Karpas-422 (cell line): Measurements from ENCODE around the gene ABCB1. TPM values are rescaled to one million over a fixed set of nuclear protein-coding genes. Genes with fewer than 3 reads are reported as not detected.
"Not testable (repeated sequence)": the region's sequence is repeated elsewhere in the genome, so short reads cannot be mapped to it uniquely, and the experiment has no call there.

Experiments
- DNase-seq: peaks from one replicate; pipeline ENCODE4 v3.0.0-alpha.2; 2015
- H2AFZ ChIP-seq: fragments of 200-600 bp; sonication (generic); 2 replicates; pipeline ENCODE4 v1.6.1; 2014; ENCODE audit warnings: antibody characterized with exemption, low read length, mixed read lengths
- H3K27ac ChIP-seq: fragments of 200-600 bp; sonication (generic); 2 replicates; pipeline ENCODE4 v1.5.1; 2014; ENCODE audit warnings: mild to moderate bottlenecking, low read length, moderate library complexity
- H3K27me3 ChIP-seq: fragments of 200-600 bp; sonication (generic); 2 replicates; pipeline ENCODE4 v1.6.1; 2014; ENCODE audit warnings: low read length, mixed read lengths
- H3K36me3 ChIP-seq: fragments of 200-600 bp; sonication (generic); 2 replicates; pipeline ENCODE4 v1.6.1; 2014; ENCODE audit warnings: low read length, mixed read lengths; ENCODE audit not compliant: insufficient read depth
- H3K4me1 ChIP-seq: fragments of 200-600 bp; sonication (generic); 2 replicates; pipeline ENCODE4 v1.6.1; 2014; ENCODE audit warnings: mild to moderate bottlenecking, low read length, mixed read lengths
- H3K4me2 ChIP-seq: fragments of 200-600 bp; sonication (generic); 2 replicates; pipeline ENCODE4 v1.6.1; 2014; ENCODE audit warnings: low read length, low read depth, mild to moderate bottlenecking; ENCODE audit not compliant: poor library complexity, severe bottlenecking
- H3K4me3 ChIP-seq: fragments of 200-600 bp; sonication (generic); 2 replicates; pipeline ENCODE4 v1.5.1; 2014; ENCODE audit warnings: mild to moderate bottlenecking, antibody characterized with exemption, low read length, mixed read lengths
- H3K79me2 ChIP-seq: fragments of 200-600 bp; sonication (generic); 2 replicates; pipeline ENCODE4 v1.6.1; 2014; ENCODE audit warnings: mild to moderate bottlenecking, low read length, mixed read lengths
- H3K9ac ChIP-seq: fragments of 200-600 bp; sonication (generic); 2 replicates; pipeline ENCODE4 v1.6.0; 2014; ENCODE audit warnings: low read length
- H3K9me2 ChIP-seq: fragments of 200-600 bp; sonication (generic), shearing (Covaris generic); replicated peaks from 2 replicates; pipeline ENCODE4 v1.6.0; 2014; ENCODE audit warnings: mild to moderate bottlenecking, low read length, moderate library complexity; ENCODE audit not compliant: insufficient read depth
- H3K9me3 ChIP-seq: fragments of 300-700, 200-600 bp; sonication (generic); 2 replicates; pipeline ENCODE4 v1.6.1; 2014; ENCODE audit warnings: low read length, mixed read lengths
- H4K20me1 ChIP-seq: fragments of 200-600 bp; sonication (generic); 2 replicates; pipeline ENCODE4 v1.6.1; 2014; ENCODE audit warnings: mild to moderate bottlenecking, antibody characterized with exemption, low read length, low read depth; ENCODE audit not compliant: insufficient read depth
- total RNA-seq: library from RNA; depleted of rRNA; stranded (reverse); fragments of >200 nt; shearing (Covaris generic); gene quantifications from 2 replicates; pipeline ENCODE4 v1.2.3, GENCODE V29; 2014; ENCODE audit warnings: low replicate concordance

ABCB1 gene
- total RNA-seq, 1 experiment from 2014 or later: not detected

- no peaks in the 10 kb centered on the region for H3K4me1 ChIP-seq
- no peaks in the 10 kb centered on the region for H4K20me1 ChIP-seq
- H3K4me3 ChIP-seq: no peak overlapping the region
- no peaks in the 10 kb centered on the region for H3K9me2 ChIP-seq
- no peak overlapping the region for H3K4me2 ChIP-seq
- H3K36me3 ChIP-seq: no peaks in the 10 kb centered on the region
- no peaks in the 10 kb centered on the region for H3K79me2 ChIP-seq
- H3K27me3 ChIP-seq: no peaks in the 10 kb centered on the region
- H3K9ac ChIP-seq: no peak overlapping the region
- no peak overlapping the region for H3K27ac ChIP-seq
- no peak overlapping the region for H2AFZ ChIP-seq
- no peak for DNase-seq
- H3K9me3 ChIP-seq: no peaks in the 10 kb centered on the region
Measured at GRCh38 chr7:87592300-87592699, 8.4 kb downstream of the ABCB1 start.

DNA sequence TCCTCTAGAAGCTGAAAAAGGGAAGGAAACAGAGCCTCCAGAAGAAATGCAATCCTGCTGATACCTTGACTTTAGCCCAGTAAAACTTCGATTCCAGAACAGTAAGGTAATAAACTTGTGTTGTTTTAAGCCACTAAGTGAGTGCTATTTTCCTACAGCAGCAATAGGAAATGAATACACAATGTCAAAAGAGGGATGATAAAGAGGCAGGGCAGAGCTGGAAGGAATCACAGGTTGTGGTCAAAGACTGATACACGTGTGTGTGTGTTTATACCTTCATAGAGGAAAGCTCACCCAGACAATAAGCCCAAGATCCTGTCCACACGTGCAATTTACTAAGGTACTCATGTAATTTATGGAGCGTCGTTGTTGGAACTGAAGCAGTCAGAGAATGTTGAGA lies 9.5 kb downstream of the ABCB1 start:
- no peak overlapping the region for H3K9ac ChIP-seq
- H3K27me3 ChIP-seq: no peaks in the 10 kb centered on the region
- H3K4me1 ChIP-seq: no peaks in the 10 kb centered on the region
- H3K27ac ChIP-seq: no peak overlapping the region
- H4K20me1 ChIP-seq: no peaks in the 10 kb centered on the region
- no peak overlapping the region for H3K4me3 ChIP-seq
- no peak overlapping the region for H2AFZ ChIP-seq
- no peaks in the 10 kb centered on the region for H3K9me2 ChIP-seq
- DNase-seq: no peak
- no peaks in the 10 kb centered on the region for H3K9me3 ChIP-seq
- no peak overlapping the region for H3K4me2 ChIP-seq
- H3K36me3 ChIP-seq: no peaks in the 10 kb centered on the region
- H3K79me2 ChIP-seq: no peaks in the 10 kb centered on the region

DNA sequence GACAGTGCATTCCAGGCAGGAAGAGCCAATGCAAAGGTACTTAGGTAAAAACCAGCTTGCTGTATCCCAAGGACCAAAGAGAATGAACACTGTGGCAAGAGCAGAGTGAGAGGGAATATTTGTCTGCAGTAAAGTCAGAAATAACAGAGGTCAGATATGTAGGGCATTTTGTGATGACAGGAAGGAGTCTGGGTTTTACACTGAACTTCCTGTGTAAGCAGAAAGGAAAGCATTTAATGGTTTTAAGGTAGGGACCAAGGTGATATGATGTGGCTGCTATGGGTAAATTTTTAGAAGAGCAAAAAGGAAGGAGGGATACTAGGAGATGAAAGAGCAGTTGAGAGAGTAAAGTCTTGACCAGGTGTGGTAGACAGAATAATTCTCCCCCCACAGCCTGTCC lies 10.1 kb downstream of the ABCB1 start:
- no peaks in the 10 kb centered on the region for H3K36me3 ChIP-seq
- no peak for DNase-seq
- no peaks in the 10 kb centered on the region for H4K20me1 ChIP-seq
- H3K9me2 ChIP-seq: no peaks in the 10 kb centered on the region
- no peak overlapping the region for H3K27ac ChIP-seq
- no peak overlapping the region for H2AFZ ChIP-seq
- no peaks in the 10 kb centered on the region for H3K79me2 ChIP-seq
- H3K4me1 ChIP-seq: no peaks in the 10 kb centered on the region
- no peak overlapping the region for H3K4me2 ChIP-seq
- H3K27me3 ChIP-seq: no peaks in the 10 kb centered on the region
- no peak overlapping the region for H3K9ac ChIP-seq
- no peaks in the 10 kb centered on the region for H3K9me3 ChIP-seq
- no peak overlapping the region for H3K4me3 ChIP-seq

GRCh38 chr7:87589631-87590030 lies 11.1 kb downstream of the ABCB1 start:
- Histone ChIP-seq H3K9ac (no peak overlapping the region), H3K4me2 (no peak overlapping the region), H3K27me3 (no peaks in the 10 kb centered on the region), H3K4me1 (no peaks in the 10 kb centered on the region), H3K9me2 (no peaks in the 10 kb centered on the region), H2AFZ (no peak overlapping the region), H4K20me1 (no peaks in the 10 kb centered on the region), H3K79me2 (no peaks in the 10 kb centered on the region), H3K36me3 (no peaks in the 10 kb centered on the region), H3K4me3 (no peak overlapping the region), H3K9me3 (no peaks in the 10 kb centered on the region), H3K27ac (no peak overlapping the region)
- no peak for DNase-seq

DNA sequence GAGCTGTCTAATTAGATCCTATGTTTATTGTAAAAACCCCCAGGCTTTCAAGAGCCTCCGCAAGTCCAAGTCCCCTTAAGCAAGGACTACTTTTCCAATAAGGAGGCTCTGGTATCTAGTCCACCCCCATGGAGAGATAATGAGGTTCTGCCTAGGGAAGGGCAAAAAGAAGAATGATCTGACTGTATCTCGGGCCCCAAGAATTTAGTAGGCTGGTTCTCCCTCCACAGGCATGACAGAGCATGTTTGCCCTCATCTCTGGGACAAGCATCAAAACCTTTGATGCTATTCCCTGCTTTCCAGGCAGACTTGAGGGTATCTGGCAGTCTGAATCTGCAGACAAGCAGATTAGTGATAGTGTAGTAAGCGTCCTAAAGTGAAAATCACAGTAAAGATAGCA lies 19.0 kb downstream of the ABCB1 start:
- no peaks in the 10 kb centered on the region for H3K9me3 ChIP-seq
- H3K36me3 ChIP-seq: no peaks in the 10 kb centered on the region
- H3K4me1 ChIP-seq: no peaks in the 10 kb centered on the region
- DNase-seq: no peak
- no peak overlapping the region for H3K4me2 ChIP-seq
- no peak overlapping the region for H2AFZ ChIP-seq
- no peaks in the 10 kb centered on the region for H3K79me2 ChIP-seq
- no peaks in the 10 kb centered on the region for H3K9me2 ChIP-seq
- H3K27ac ChIP-seq: no peak overlapping the region
- no peak overlapping the region for H3K4me3 ChIP-seq
- no peaks in the 10 kb centered on the region for H4K20me1 ChIP-seq
- no peak overlapping the region for H3K9ac ChIP-seq
- H3K27me3 ChIP-seq: no peaks in the 10 kb centered on the region

DNA sequence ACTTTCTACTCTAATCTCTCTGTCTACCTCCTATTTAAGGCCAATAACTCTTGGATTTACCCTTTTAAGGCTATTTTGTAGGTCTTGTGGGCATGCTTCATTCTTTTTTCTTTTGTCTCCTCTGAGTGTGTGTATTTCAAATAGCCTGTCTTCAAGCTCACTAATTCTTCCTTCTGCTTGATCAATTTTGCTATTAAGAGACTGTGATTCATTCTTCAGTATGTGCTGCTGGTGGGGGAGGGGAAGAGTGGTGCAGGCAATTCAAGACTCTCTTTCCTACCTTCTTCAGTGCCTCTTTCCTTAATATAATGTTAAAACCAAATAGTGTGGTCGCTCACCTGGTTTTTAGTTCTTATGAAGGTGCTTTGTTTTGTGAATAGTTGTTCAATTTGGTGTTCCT lies 20.0 kb downstream of the ABCB1 start:
- no peak overlapping the region for H3K4me3 ChIP-seq
- no peaks in the 10 kb centered on the region for H3K9me2 ChIP-seq
- H3K9me3 ChIP-seq: no peaks in the 10 kb centered on the region
- H4K20me1 ChIP-seq: no peaks in the 10 kb centered on the region
- no peak overlapping the region for H3K9ac ChIP-seq
- H3K27me3 ChIP-seq: no peaks in the 10 kb centered on the region
- H3K4me1 ChIP-seq: no peaks in the 10 kb centered on the region
- no peaks in the 10 kb centered on the region for H3K79me2 ChIP-seq
- no peaks in the 10 kb centered on the region for H3K36me3 ChIP-seq
- no peak overlapping the region for H3K4me2 ChIP-seq
- no peak overlapping the region for H3K27ac ChIP-seq
- H2AFZ ChIP-seq: no peak overlapping the region
- no peak for DNase-seq

DNA sequence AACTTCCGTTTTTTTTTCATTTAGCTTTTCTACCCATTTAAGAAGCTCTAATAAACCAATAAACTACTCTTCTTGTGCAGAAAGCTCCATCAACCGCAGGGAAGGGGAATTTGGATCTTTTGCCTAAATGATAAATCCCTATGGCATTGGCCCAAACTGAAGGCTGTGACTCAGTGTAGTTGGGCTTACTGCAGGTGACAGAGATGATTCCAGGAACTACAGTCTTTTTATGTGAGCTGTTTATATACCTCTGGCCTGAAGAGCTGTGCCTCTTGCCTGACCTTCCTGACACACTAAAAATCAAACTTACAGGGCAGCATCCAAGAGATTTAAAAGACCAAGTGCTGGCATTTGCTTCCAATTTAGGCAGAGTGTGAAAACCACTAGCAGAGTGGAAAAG lies 25.2 kb downstream of the ABCB1 start:
- H3K9ac ChIP-seq: no peak overlapping the region
- H3K27ac ChIP-seq: no peak overlapping the region
- H4K20me1 ChIP-seq: no peaks in the 10 kb centered on the region
- no peak overlapping the region for H2AFZ ChIP-seq
- no peak for DNase-seq
- H3K9me2 ChIP-seq: no peaks in the 10 kb centered on the region
- H3K4me2 ChIP-seq: no peak overlapping the region
- H3K9me3 ChIP-seq: no peaks in the 10 kb centered on the region
- no peak overlapping the region for H3K4me3 ChIP-seq
- no peaks in the 10 kb centered on the region for H3K36me3 ChIP-seq
- H3K27me3 ChIP-seq: no peaks in the 10 kb centered on the region
- no peaks in the 10 kb centered on the region for H3K4me1 ChIP-seq
- no peaks in the 10 kb centered on the region for H3K79me2 ChIP-seq

- Histone ChIP-seq H2AFZ (no peak overlapping the region), H3K9me3 (no peaks in the 10 kb centered on the region), H3K9me2 (no peaks in the 10 kb centered on the region), H3K27me3 (no peaks in the 10 kb centered on the region), H3K4me2 (no peak overlapping the region), H3K9ac (no peak overlapping the region), H3K4me3 (no peak overlapping the region), H3K79me2 (no peaks in the 10 kb centered on the region), H3K4me1 (no peaks in the 10 kb centered on the region), H3K27ac (no peak overlapping the region), H4K20me1 (no peaks in the 10 kb centered on the region), H3K36me3 (no peaks in the 10 kb centered on the region)
- no peak for DNase-seq
Measured at GRCh38 chr7:87574630-87575029, 26.1 kb downstream of the ABCB1 start.

DNA sequence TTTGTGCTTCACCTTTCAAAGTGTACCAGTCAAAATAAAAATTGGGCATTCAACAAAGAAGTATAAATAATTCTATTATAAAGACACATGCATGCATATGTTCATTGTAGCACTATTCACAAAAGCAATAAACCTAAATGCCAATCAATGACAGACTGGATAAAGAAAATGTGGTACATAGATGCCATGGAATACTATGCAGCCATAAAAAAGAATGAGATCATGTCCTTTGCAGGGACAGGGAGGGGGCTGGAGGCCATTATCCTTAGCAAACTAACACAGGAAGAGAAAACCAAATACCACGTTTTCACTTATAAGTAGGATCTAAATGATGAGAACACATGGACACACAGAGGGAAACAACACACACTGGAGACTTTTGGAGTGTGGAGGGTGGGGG lies 28.2 kb downstream of the ABCB1 start:
- not testable (repeated sequence) for H3K27ac ChIP-seq, H4K20me1 ChIP-seq, H3K27me3 ChIP-seq, H3K79me2 ChIP-seq, H2AFZ ChIP-seq, H3K9me2 ChIP-seq, DNase-seq, H3K4me1 ChIP-seq, H3K9ac ChIP-seq, H3K4me3 ChIP-seq, H3K9me3 ChIP-seq, H3K36me3 ChIP-seq, H3K4me2 ChIP-seq
